ENCODE data around the gene ARHGAP42.

- TF ChIP-seq, protein P1, sequence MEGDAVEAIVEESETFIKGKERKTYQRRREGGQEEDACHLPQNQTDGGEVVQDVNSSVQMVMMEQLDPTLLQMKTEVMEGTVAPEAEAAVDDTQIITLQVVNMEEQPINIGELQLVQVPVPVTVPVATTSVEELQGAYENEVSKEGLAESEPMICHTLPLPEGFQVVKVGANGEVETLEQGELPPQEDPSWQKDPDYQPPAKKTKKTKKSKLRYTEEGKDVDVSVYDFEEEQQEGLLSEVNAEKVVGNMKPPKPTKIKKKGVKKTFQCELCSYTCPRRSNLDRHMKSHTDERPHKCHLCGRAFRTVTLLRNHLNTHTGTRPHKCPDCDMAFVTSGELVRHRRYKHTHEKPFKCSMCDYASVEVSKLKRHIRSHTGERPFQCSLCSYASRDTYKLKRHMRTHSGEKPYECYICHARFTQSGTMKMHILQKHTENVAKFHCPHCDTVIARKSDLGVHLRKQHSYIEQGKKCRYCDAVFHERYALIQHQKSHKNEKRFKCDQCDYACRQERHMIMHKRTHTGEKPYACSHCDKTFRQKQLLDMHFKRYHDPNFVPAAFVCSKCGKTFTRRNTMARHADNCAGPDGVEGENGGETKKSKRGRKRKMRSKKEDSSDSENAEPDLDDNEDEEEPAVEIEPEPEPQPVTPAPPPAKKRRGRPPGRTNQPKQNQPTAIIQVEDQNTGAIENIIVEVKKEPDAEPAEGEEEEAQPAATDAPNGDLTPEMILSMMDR (IDR thresholded peaks at IDR 0.05; ENCODE audit: insufficient read depth, low read length, poor library complexity, severe bottlenecking) = no peak
- TF ChIP-seq EZH2phosphoT487 (conservative IDR thresholded peaks at IDR 0.05; ENCODE audit: low read length) = no peak
Observed at GRCh38 chr11:100978442-100978841, 291.4 kb downstream of the ARHGAP42 start.

All from SU-DHL-6 (cell line).